Loucy (cell line): Measurements from ENCODE around the gene CACNG5.

Experiments used
- CTCF ChIP-seq: fragments of 200-600 bp; sonication (generic); conservative IDR thresholded peaks from 2 replicates; pipeline ENCODE4 v1.5.1; 2014; ENCODE audit warnings: mild to moderate bottlenecking, antibody characterized with exemption, low read length
- EZH2phosphoT487 ChIP-seq: fragments of 200-600 bp; IDR thresholded peaks from 2 replicates; pipeline ENCODE4 v1.6.1; 2018; ENCODE audit warnings: antibody characterized with exemption, mild to moderate bottlenecking, moderate library complexity, borderline replicate concordance

- no peak for TF ChIP-seq CTCF
- TF ChIP-seq EZH2phosphoT487, result no peak
Observed at GRCh38 chr17:66841744-66842143, 6.8 kb downstream of the CACNG5 start.
